ENCODE measurements around the gene GALNT7. TPM values are rescaled to one million over a fixed set of nuclear protein-coding genes. Genes with fewer than 3 reads are reported as not detected.

GALNT7 gene
- total RNA-seq, 2 donors from 2014 or later = 8.8 to 10.2 TPM

DNA sequence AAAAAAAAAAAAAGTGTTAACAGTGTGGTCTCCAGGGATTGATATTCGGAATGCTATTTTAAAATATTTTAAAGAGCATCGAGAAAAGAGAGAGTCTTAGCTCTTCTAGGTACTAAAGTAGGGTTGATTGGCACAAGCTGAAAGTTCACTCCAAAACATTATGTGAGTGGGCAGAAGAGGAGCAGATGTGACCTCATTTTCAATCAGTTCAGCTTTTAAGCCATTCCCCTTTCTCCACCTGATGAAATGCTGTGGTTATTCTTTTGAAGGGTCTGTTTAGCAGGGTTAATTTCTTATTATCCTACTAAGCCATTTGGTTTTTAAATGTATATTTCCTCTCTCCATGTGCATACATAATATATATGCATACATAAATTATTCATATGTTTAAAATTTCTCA is 69.2 kb downstream of the GALNT7 start:
- H3K27ac Mint-ChIP-seq = no peak overlapping the region
- DNase-seq (ENCODE audit: low spot score in 2 of 2) (no peak), ATAC-seq (no peak)
- no peaks in the 10 kb centered on the region for H3K9me3 Mint-ChIP-seq
- no peaks in the 10 kb centered on the region for H3K36me3 Mint-ChIP-seq

DNA sequence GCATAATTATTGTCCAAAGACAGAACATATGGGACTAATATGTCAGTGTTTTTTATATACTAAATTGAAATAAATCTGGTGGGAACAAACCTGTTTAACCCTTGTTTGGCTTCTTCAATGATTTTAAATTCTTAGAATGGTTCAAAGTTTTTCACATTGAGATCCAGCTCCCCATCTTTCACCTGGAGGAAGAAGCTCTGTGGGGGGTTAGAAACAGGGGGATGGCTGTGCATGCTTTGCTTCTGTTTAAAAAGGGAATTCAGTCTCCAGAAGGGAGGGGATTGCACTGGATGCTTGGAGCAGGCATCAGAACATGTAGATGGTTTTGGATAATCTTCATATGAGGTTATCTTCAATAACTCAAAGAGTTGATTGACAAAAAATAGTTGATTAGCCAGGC is 72.1 kb downstream of the GALNT7 start:
- no peak overlapping the region for H3K27ac Mint-ChIP-seq
- no peaks in the 10 kb centered on the region for H3K9me3 Mint-ChIP-seq
- ATAC-seq (no peak), DNase-seq (ENCODE audit: low spot score in 2 of 2) (no peak)
- H3K36me3 Mint-ChIP-seq = no peaks in the 10 kb centered on the region

DNA sequence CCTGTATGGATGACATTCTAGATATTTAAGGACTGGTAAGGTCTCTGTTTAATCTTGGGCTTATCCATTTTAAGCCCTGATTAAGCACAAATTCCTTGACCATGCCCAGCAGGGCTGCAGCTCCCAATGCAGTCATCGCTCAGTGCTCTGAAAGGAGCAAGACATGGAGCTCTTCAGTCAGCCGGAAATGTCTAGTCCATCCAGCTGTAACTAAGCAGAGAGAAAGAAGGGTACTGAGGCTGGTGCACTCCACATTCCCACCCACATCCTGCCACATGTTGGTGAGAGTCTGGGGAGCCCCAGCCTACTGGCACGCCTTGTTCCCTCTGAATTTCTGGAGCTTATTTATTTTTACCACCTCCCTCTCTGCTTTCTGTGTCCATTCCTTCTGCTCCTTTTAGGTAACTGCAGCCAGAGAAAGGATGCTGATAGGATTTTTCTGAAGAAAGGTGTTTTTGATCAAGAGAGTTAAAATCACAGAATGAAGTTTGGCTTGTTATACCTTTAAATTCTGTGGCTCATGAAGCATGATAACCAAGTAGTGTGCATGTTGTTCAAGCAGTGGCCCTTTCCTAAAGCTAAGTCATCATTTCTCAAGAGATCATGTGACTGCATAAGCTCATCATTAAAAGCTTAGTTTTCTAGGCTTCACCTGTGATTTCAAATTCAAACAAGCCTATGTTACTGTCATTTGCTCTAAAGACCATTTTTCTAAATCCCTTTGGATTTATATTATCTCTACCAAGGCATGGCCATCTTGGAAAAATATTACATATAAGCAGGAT is 74.0 kb downstream of the GALNT7 start:
- DNase-seq (ENCODE audit: low spot score in 2 of 2) (no peak), ATAC-seq (peak in 1 of 2 donors; percentile 40)
- no peak overlapping the region for H3K27ac Mint-ChIP-seq

DNA sequence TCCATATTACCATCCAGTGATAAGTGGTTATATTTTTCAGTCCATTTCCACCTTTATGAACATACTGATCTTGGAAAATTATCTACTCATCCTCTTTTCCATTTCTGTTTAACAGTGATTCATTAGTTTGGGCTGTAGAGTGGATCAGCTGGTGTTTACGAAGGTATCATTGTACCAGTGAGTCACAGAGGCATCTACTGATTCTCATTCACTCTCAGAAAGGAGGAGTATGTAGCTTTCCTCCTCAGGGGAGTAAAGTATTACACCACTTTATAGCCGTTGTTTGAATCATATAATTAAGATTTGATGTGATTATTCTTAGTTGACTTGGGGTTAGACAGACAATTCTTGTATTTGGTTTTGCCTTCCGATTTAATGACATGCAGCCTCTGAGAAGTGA is 74.7 kb downstream of the GALNT7 start:
- Mint-ChIP-seq H3K9me3 (no peaks in the 10 kb centered on the region), H3K27ac (no peak overlapping the region), H3K36me3 (no peaks in the 10 kb centered on the region)
- ATAC-seq (no peak), DNase-seq (ENCODE audit: low spot score in 2 of 2) (no peak)

More for the DNA sequence above, 74.0 kb downstream of the GALNT7 start:
- H3K36me3 Mint-ChIP-seq = no peaks in the 10 kb centered on the region
- no peaks in the 10 kb centered on the region for H3K9me3 Mint-ChIP-seq

DNA sequence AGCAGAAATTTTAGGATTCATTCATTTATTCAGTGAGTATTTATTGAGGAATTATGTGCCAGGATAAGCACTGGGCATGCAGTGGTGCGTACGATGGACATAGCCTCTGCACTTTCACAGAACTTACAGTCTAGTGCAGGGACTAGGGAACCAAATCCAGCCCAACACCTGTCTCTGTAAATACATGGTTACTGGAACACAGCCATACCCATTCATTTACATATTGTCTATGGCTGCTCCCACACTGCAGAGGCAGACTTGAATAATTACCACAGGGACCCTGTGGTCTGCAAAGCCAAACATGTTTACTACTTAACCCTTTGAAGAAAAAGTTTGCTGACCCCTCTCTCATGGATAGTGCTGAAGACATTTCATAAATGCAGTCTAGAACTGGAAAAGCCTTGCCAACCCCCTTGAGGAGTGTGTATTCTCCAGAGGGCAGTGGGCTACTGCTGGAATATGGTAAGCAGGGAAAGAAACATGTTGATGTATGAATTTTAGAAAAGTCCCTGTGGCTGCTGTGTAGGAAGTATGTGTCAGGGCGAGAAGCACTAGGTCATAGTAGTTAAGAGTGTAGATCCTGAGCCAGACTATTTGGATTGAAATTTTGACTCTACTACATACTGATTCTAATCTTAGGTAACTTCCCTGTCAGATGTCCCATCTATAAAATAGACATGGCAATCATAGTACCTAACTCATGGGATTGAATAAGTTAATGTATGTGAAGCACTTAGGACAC is 75.5 kb downstream of the GALNT7 start:
- Mint-ChIP-seq H3K27ac (no peak overlapping the region), H3K9me3 (no peaks in the 10 kb centered on the region)
- ATAC-seq = peak in 1 of 2 donors; percentile 20

DNA sequence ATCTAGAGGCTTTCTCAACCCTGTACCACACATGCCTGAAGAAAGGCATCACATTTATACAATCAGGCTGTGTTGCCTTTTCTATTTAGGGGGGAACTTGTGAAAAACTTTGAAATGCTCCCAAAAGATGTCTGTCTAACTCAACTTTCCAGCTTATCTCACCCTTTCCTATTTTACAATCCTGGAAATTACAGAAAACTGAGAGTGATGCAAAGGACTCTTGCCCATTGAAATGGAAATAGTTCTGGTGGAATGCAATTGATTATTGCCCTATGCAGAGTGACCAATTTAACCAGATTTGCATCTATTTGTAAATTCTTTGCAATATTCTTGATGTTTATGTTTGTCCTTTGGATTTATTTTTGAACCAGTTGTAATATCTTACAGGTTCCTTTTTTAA is 77.3 kb downstream of the GALNT7 start:
- Mint-ChIP-seq H3K36me3 (no peaks in the 10 kb centered on the region), H3K9me3 (no peaks in the 10 kb centered on the region), H3K27ac (no peak overlapping the region)
- ATAC-seq = no peak
- DNase-seq (ENCODE audit: low spot score in 2 of 2) = no peak

More for the DNA sequence above, 75.5 kb downstream of the GALNT7 start:
- DNase-seq (ENCODE audit: low spot score in 2 of 2) = no peak
- no peaks in the 10 kb centered on the region for H3K36me3 Mint-ChIP-seq

DNA sequence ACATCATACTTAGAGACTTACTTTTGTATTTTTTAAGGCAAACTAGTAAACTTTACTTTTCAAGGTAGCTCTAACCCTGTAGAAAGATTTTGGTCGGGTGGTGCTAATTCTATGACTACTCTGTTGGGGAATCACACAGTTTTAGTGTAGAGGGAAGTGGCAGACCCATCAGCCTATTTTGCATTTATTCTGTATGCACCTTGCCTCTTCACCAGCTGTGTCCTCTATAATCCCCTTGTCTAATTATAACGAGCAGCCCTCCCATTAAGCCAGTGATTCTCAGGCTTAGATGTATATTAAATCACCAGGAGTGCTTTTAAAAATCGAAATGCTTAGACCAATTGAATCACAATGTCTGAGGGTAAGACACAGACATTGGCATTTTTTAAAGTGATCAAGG is 78.1 kb downstream of the GALNT7 start:
- Mint-ChIP-seq H3K9me3 (no peaks in the 10 kb centered on the region), H3K27ac (no peak overlapping the region), H3K36me3 (no peaks in the 10 kb centered on the region)
- no peak for DNase-seq (ENCODE audit: low spot score in 2 of 2)
- no peak for ATAC-seq

DNA sequence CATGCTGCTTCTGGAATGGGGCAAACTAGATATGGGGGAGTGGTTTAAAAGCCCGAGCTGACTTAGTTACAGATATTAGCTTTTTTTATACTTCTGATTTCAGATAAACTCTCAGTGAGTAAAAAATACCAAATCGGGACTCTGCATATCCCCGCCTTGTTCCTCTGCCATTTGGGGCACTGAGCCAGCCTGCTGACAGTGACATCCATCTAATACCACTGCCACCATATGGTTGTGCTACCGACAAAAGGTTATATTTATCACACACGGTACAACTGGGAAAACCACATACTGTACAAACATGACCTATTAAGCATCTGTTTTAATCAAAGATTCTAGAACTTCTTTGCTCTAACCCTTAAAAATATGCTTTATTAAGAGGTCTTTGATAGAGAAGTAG is 78.7 kb downstream of the GALNT7 start:
- DNase-seq (ENCODE audit: low spot score in 2 of 2) (no peak), ATAC-seq (no peak)
- Mint-ChIP-seq H3K27ac (no peak overlapping the region), H3K36me3 (no peaks in the 10 kb centered on the region), H3K9me3 (no peaks in the 10 kb centered on the region)

DNA sequence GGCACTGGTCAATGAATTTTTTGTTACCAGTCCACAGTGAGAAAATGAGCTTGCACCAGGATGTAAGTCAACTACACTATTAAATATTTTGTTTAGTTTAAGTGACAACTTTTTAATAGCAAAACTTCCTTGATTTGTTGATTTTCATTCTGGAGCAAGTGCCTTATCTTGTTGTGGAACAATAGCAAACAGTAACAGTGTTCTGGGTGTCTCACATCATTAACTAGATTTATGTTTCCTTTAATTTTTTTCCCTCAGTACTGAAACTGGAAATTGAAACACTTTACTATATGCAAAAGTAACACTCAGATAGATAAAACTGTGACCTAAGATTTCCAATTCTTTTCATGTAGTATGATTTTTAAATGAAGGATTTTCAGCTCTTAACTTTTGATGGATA is 80.1 kb downstream of the GALNT7 start:
- Mint-ChIP-seq H3K36me3 (no peaks in the 10 kb centered on the region), H3K27ac (no peak overlapping the region), H3K9me3 (no peaks in the 10 kb centered on the region)
- ATAC-seq = no peak
- DNase-seq (ENCODE audit: low spot score in 2 of 2) = no peak

DNA sequence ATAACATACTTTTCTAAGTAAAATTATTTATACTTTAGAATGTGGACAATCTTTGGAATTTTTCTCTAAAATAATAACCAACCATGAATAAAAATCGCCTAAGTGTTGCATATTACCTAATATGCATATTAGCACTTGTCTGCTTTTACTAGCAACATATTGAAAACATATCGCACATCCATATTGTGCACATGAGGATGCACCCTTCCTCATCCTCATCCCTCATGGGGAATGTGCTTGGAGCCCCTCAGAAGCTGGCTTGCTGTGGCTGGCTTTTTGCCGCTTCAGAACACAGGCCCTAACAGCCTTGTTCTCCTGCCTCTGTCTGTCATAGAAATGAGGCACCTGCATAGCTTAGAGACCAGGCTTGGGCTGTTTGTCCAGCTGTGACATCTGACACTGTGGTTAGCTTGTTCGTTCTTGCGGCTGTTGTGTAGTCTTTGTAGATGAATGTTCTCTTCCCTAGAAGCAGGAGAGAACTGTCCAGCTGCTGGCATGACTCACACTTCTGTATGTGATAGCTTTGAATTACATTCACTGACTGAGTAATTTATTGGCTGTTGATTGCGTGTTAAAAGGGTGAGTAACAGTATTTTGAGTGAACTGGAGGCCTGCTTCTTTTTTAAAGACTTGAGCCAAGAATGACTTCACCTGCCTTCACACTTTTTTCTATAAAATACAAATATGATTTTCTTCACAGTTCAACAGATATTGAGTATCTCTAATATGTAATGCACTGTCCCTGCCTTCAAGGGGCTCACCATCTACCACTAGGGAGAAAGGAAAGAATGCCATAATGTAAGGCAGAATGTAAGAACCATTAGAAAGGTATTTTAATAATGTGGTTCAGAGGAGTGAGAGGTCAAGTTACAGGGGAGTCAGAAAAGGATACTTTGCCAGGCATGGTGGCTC is 83.7 kb downstream of the GALNT7 start:
- DNase-seq (ENCODE audit: low spot score in 2 of 2) = peak in 1 of 2 donors; percentile 5
- peak; percentile 92 to 96 for ATAC-seq
- H3K27ac Mint-ChIP-seq = peak overlapping the region; percentile 6 to 66
- no peaks in the 10 kb centered on the region for H3K36me3 Mint-ChIP-seq
- H3K9me3 Mint-ChIP-seq = no peaks in the 10 kb centered on the region

DNA sequence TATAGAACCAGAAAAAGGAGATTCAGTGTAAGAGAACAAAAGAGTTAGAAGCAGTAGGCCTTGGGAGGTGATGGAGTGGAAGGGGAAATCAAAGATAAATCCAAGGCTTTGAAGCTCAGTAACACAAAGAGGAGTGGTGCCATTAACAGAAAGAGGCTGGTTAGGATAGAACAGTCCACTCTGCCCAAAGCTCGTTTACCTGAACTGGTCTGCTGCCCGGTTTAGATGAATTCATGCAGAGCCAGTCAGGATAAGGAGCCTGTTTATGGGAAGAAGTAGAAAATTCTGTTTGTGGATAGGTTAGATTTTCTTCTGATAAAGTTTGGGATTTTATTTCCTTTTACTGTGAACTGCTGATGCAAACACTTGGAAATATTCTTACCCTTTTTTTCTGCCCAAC is 85.0 kb downstream of the GALNT7 start:
- Mint-ChIP-seq H3K27ac (no peak overlapping the region), H3K36me3 (no peaks in the 10 kb centered on the region), H3K9me3 (no peaks in the 10 kb centered on the region)
- DNase-seq (ENCODE audit: low spot score in 2 of 2) = no peak
- no peak for ATAC-seq

DNA sequence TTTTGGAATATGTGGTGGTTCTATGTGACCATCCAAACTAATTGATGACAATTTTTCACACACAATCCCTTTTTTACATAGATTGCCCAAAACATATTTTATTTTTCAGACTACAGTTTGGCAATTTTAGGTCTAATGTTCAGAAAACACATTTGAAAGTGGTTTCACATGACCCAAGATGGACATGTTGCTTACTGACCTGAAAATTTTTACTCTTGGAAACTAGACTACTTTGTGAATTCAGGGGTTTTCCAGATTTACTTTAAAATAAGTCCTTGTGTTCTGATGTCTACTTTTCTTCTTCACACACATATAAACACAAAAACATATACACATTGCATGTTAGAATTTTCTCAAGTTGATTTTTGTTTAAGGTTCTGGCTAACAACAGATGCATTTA is 86.0 kb downstream of the GALNT7 start:
- DNase-seq (ENCODE audit: low spot score in 2 of 2) = no peak
- H3K36me3 Mint-ChIP-seq = no peaks in the 10 kb centered on the region
- H3K27ac Mint-ChIP-seq = no peak overlapping the region
- ATAC-seq = no peak
- H3K9me3 Mint-ChIP-seq = no peaks in the 10 kb centered on the region

DNA sequence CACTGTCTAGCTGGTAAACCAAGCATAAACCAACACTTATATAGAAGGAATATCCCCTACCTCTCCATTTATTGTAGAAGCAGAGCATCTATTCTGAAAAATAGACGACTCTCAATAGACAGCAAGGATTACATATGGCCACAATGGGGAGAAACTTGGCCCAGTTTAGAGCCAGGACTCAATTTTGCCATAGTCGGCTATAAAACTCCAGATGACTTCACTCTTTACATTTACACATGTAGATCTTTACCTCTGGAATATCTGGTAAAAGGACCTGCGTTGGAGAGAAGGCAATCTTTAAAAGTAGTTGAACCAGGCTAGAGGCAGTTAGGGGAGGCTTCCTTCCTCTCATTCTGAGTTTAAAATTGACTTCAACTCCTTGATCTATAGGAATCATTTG is 88.2 kb downstream of the GALNT7 start:
- no peak overlapping the region for H3K27ac Mint-ChIP-seq
- no peak for ATAC-seq
- DNase-seq (ENCODE audit: low spot score in 2 of 2) = no peak
- H3K36me3 Mint-ChIP-seq = no peaks in the 10 kb centered on the region
- no peaks in the 10 kb centered on the region for H3K9me3 Mint-ChIP-seq

DNA sequence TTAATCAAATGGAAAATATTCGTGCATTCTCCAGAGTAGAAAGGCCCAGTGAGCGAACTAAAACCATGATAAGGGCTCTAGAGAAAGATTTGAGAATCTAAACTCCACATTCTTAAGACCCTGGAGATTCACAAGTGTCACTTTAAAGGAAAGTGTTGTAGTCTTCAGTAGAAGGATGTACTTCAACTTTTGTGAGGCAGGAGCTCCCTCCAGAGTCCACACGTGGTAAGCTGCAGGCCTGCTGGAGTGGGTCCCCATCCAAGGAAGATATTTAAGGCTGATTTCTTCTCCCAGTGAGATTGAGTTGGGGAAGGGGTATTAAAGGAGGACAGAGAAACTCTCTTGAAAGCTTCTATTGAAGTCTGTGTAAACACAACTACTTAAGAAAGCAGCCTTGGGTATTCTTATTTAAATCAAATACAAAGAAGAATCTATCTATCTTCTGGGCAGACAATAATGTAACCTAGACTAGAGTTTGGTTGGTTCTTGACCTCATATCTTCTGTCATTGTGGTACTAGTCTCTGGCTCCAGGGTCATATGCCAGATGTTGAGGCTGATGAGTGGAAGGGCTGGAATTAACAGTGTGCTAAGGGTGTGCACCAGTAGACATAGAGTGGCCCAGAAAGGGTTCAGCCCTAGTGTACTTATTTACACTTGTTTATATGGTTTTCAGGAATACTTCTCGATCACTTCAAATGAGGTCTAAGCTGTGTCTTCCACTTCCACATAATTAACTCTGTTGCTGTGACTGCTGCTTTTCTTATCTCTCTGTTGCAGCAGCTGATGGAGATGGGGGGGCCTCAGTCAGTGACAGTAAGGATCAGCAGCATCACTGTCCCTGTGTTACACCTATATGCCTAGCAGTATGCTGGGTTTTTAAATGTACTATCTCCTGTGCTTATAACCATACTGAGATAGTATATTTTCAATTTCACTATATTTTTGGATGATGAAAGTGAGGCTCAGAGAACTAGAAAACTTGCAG is 89.4 kb downstream of the GALNT7 start:
- H3K9me3 Mint-ChIP-seq = no peaks in the 10 kb centered on the region
- peak; percentile 73 to 94 for ATAC-seq
- DNase-seq (ENCODE audit: low spot score in 2 of 2) = peak in 1 of 2 donors; percentile 42
- H3K27ac Mint-ChIP-seq = no peak overlapping the region
- H3K36me3 Mint-ChIP-seq = no peaks in the 10 kb centered on the region

DNA sequence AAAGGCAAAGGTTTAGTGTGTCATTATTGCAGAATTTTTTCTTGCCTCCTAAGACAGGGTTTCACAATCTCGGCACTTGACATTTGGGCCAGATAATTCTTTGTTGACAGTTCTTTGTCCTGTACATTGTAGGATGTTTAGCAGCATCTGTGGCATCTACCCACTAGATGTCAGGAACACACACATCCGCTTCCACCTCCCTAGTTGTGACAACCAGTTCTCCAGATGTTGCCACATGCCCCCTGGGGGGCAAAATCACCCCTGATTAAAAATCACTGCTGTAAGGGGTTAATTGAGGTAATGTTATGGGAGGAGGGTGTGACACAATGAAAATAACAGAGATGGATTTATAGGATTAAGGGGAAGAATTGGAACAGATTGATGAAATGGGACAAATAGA is 90.3 kb downstream of the GALNT7 start:
- Mint-ChIP-seq H3K27ac (no peak overlapping the region), H3K36me3 (no peaks in the 10 kb centered on the region), H3K9me3 (no peaks in the 10 kb centered on the region)
- DNase-seq (ENCODE audit: low spot score in 2 of 2) (no peak), ATAC-seq (no peak)

DNA sequence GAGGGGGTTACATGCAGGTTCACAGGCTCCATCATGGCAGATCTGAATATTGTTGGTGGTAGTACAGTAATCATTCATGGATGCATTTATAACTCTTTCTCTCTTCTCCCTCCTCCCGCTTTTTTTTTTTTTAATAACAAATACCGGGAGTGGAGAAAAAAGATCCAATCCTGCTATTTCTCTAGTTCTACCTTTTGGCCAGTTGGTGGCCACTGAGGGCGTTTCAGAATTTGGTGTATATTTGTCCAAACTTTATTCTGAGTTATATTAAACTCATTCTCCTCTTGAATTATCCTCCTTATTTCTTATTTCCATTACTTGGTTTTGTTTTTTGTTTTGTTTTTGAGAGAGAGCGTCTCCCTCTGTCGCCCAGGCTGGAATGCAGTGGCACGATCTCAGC is 90.7 kb downstream of the GALNT7 start:
- ATAC-seq (no peak), DNase-seq (ENCODE audit: low spot score in 2 of 2) (no peak)
- Mint-ChIP-seq H3K36me3 (no peaks in the 10 kb centered on the region), H3K27ac (no peak overlapping the region), H3K9me3 (no peaks in the 10 kb centered on the region)

Data from activated naive CD4-positive, alpha-beta T cell treated with anti-CD3 and anti-CD28 coated beads, Interleukin-2, amount 50 U/mL, for 72 hours (primary cell).